Liver (tissue), 9 donors: ENCODE results near the gene DPY19L3. TPM values are rescaled to one million over a fixed set of nuclear protein-coding genes. Genes with fewer than 3 reads are reported as not detected.

Experiments
- DNase-seq: peaks from one replicate; pipeline ENCODE4 v3.0.0-alpha.2; 2017; ENCODE audit warnings: low spot score
- H3K27ac ChIP-seq, 2 donors: one replicate each; pipeline ENCODE4 v1.7.0; 2013; ENCODE audit warnings: inconsistent platforms in 2 of 2, low read length in 2 of 2, control low read depth in 1 of 2, low read depth in 1 of 2, mild to moderate bottlenecking in 1 of 2
- H3K27me3 ChIP-seq, 4 donors: one replicate each; pipeline versions ENCODE4 v1.6.1 to v1.7.0; 2013; ENCODE audit warnings: low read length in 3 of 4, inconsistent platforms in 1 of 4, mild to moderate bottlenecking in 1 of 4, moderate library complexity in 1 of 4; ENCODE audit not compliant: control insufficient read depth in 4 of 4, insufficient read depth in 4 of 4
- H3K36me3 ChIP-seq, 4 donors: one replicate each; pipeline versions ENCODE4 v1.6.1 to v1.7.0; 2013; ENCODE audit warnings: low read length in 3 of 4, mild to moderate bottlenecking in 3 of 4, low read depth in 1 of 4, moderate library complexity in 1 of 4; ENCODE audit not compliant: control insufficient read depth in 4 of 4, insufficient read depth in 3 of 4
- H3K4me1 ChIP-seq, 4 donors: one replicate each; pipeline versions ENCODE4 v1.6.1 to v1.7.0; 2013; ENCODE audit warnings: low read length in 3 of 4, mild to moderate bottlenecking in 3 of 4, moderate library complexity in 1 of 4; ENCODE audit not compliant: control insufficient read depth in 4 of 4, insufficient read depth in 4 of 4
- H3K4me3 ChIP-seq, 3 donors: one replicate each; pipeline versions ENCODE4 v1.6.1 to v1.7.0; 2013; ENCODE audit warnings: low read length in 3 of 3, control low read depth in 1 of 3, low read depth in 1 of 3, mild to moderate bottlenecking in 1 of 3
- H3K9ac ChIP-seq, 2 donors: one replicate each; pipeline ENCODE4 v1.7.0; 2013; ENCODE audit warnings: low read length in 2 of 2, mild to moderate bottlenecking in 2 of 2, moderate library complexity in 2 of 2, control low read depth in 1 of 2, low read depth in 1 of 2
- H3K9me3 ChIP-seq, 4 donors: one replicate each; pipeline versions ENCODE4 v1.6.1 to v1.7.0; 2013; ENCODE audit warnings: low read length in 3 of 4; ENCODE audit not compliant: control insufficient read depth in 4 of 4
- ATF3 ChIP-seq: IDR thresholded peaks from 2 replicates; pipeline ENCODE4 v1.6.1; 2016; ENCODE audit warnings: antibody characterized with exemption
- CTCF ChIP-seq: fragments of 150-350 bp; IDR thresholded peaks from 2 replicates; pipeline ENCODE4 v1.5.1; 2017; ENCODE audit warnings: improper control_type of control experiment, low read depth, low read length; ENCODE audit not compliant: missing input control
- EGR1 ChIP-seq, 2 donors: IDR thresholded peaks; 2 replicates each; pipeline ENCODE4 v1.6.1; 2016 to 2018; ENCODE audit warnings: antibody characterized with exemption in 2 of 2, low read depth in 2 of 2
- FOXA1 ChIP-seq: IDR thresholded peaks from 2 replicates; pipeline ENCODE4 v1.6.1; 2016; ENCODE audit warnings: antibody characterized with exemption
- FOXA2 ChIP-seq: IDR thresholded peaks from 2 replicates; pipeline ENCODE4 v1.6.1; 2016; ENCODE audit warnings: antibody characterized with exemption
- GABPA ChIP-seq, 2 donors: IDR thresholded peaks in 1 of 2; conservative IDR thresholded peaks in 1 of 2; 2 replicates each; pipeline ENCODE4 v1.6.1; 2016; ENCODE audit warnings: antibody characterized with exemption in 2 of 2, mild to moderate bottlenecking in 1 of 2, moderate library complexity in 1 of 2
- HNF4A ChIP-seq, 2 donors: conservative IDR thresholded peaks; 2 replicates each; pipeline ENCODE4 v1.6.1; 2016; ENCODE audit warnings: antibody characterized with exemption in 2 of 2, mild to moderate bottlenecking in 2 of 2
- HNF4G ChIP-seq: IDR thresholded peaks from 2 replicates; pipeline ENCODE4 v1.6.1; 2016; ENCODE audit warnings: antibody characterized with exemption
- JUND ChIP-seq, 2 donors: IDR thresholded peaks; 2 replicates each; pipeline ENCODE4 v1.6.1; 2016; ENCODE audit warnings: antibody characterized with exemption in 2 of 2
- MAX ChIP-seq: IDR thresholded peaks from 2 replicates; pipeline ENCODE4 v1.6.1; 2016; ENCODE audit warnings: antibody characterized with exemption
- NR2F2 ChIP-seq: IDR thresholded peaks from 2 replicates; pipeline ENCODE4 v1.6.1; 2016; ENCODE audit warnings: antibody characterized with exemption
- RAD21 ChIP-seq, 2 donors: IDR thresholded peaks; 2 replicates each; pipeline ENCODE4 v1.6.1; 2016; ENCODE audit warnings: antibody characterized with exemption in 2 of 2, mild to moderate bottlenecking in 2 of 2
- REST ChIP-seq: IDR thresholded peaks from 2 replicates; pipeline ENCODE4 v1.6.1; 2016; ENCODE audit warnings: antibody characterized with exemption, mild to moderate bottlenecking
- RXRA ChIP-seq, 2 donors: IDR thresholded peaks; 2 replicates each; pipeline ENCODE4 v1.6.1; 2017 to 2018; ENCODE audit warnings: antibody characterized with exemption in 2 of 2, mild to moderate bottlenecking in 1 of 2
- SP1 ChIP-seq: IDR thresholded peaks from 2 replicates; pipeline ENCODE4 v1.6.1; 2018; ENCODE audit warnings: antibody characterized with exemption, mild to moderate bottlenecking
- TAF1 ChIP-seq: conservative IDR thresholded peaks from 2 replicates; pipeline ENCODE4 v1.6.1; 2016; ENCODE audit warnings: antibody characterized with exemption, mild to moderate bottlenecking
- YY1 ChIP-seq: IDR thresholded peaks from 2 replicates; pipeline ENCODE4 v1.6.1; 2016; ENCODE audit warnings: antibody characterized with exemption, mild to moderate bottlenecking
- ZBTB33 ChIP-seq: IDR thresholded peaks from 2 replicates; pipeline ENCODE4 v1.6.1; 2016; ENCODE audit warnings: antibody characterized with exemption
- WGBS: extraction: QIAGEN DNeasy Blood & Tissue Kit; methylation state at CpG from one replicate; pipeline ENCODE4 v1.1.7; 2013; 5-methylcytosine and 5-hydroxymethylcytosine counted together
- polyA plus RNA-seq, 2 donors: library from polyadenylated mRNA; stranded (reverse) in 1 of 2; unstranded in 1 of 2; fragments of 200-250 nt in 1 of 2; fragments of >200 nt in 1 of 2; fragmentation: Nextera tagmentation in 1 of 2; extraction: Ambion mirVana in 1 of 2; gene quantifications; one replicate each; pipeline versions ENCODE4 v1.2.1 to v1.2.3, GENCODE V29; 2013 to 2015
- total RNA-seq, 2 donors: library from RNA; depleted of rRNA; stranded (reverse); fragments of >200 nt; gene quantifications; one replicate each; pipeline ENCODE4 v1.2.3, GENCODE V29; 2014
- donor health status: healthy.
- donor health status: healthy.
- donor health status: healthy.
- donor health status: healthy.
- donor health status: healthy.

The DPY19L3 gene
- total and polyA plus RNA-seq, 4 donors, result 2.7 to 13.0 (median 7.4) TPM

GRCh38 chr19:32471095-32471494 lies 65.5 kb downstream of the DPY19L3 start:
- WGBS, result 91% methylated on average over 7 of the region's 7 CpGs
- Histone ChIP-seq H3K36me3 (peaks cover 0 to 11% (median 1%) of the 10 kb centered on the region in 4 donors), H3K9ac (no peak overlapping the region), H3K4me3 (no peak overlapping the region), H3K4me1 (no peaks in the 10 kb centered on the region), H3K27me3 (no peaks in the 10 kb centered on the region), H3K9me3 (no peaks in the 10 kb centered on the region), H3K27ac (no peak overlapping the region)
- no peak for DNase-seq
- TF ChIP-seq GABPA (IDR thresholded peaks at IDR 0.05 in 1 of 2, conservative IDR thresholded peaks at IDR 0.05 in 1 of 2) (no peak), JUND (IDR thresholded peaks at IDR 0.05) (no peak), EGR1 (IDR thresholded peaks at IDR 0.05; ENCODE audit: low read depth in 2 of 2) (no peak), ZBTB33 (no peak), FOXA1 (no peak), TAF1 (no peak), HNF4G (no peak), FOXA2 (no peak), CTCF (no peak), MAX (no peak), NR2F2 (no peak), SP1 (no peak), RXRA (IDR thresholded peaks at IDR 0.05) (no peak), HNF4A (conservative IDR thresholded peaks at IDR 0.05) (no peak), REST (no peak)

GRCh38 chr19:32471811-32472210 lies 66.2 kb downstream of the DPY19L3 start:
- DNase-seq, result no peak
- 95% methylated on average over 7 of the region's 7 CpGs for WGBS
- no peak overlapping the region for H3K27ac ChIP-seq
- H3K9me3 ChIP-seq, result no peaks in the 10 kb centered on the region
- no peaks in the 10 kb centered on the region for H3K4me1 ChIP-seq
- no peaks in the 10 kb centered on the region for H3K27me3 ChIP-seq
- H3K9ac ChIP-seq, result no peak overlapping the region
- H3K36me3 ChIP-seq, result peaks cover 0 to 11% (median 1%) of the 10 kb centered on the region in 4 donors
- no peak overlapping the region for H3K4me3 ChIP-seq
- no peak for TF ChIP-seq FOXA1
- no peak for TF ChIP-seq JUND (IDR thresholded peaks at IDR 0.05)
- no peak for TF ChIP-seq YY1
- TF ChIP-seq RXRA (IDR thresholded peaks at IDR 0.05), result no peak
- no peak for TF ChIP-seq TAF1
- TF ChIP-seq MAX, result no peak
- TF ChIP-seq FOXA2, result no peak
- no peak for TF ChIP-seq ZBTB33
- TF ChIP-seq ATF3, result no peak
- TF ChIP-seq EGR1 (IDR thresholded peaks at IDR 0.05; ENCODE audit: low read depth in 2 of 2), result no peak
- TF ChIP-seq HNF4A (conservative IDR thresholded peaks at IDR 0.05), result no peak
- no peak for TF ChIP-seq RAD21 (IDR thresholded peaks at IDR 0.05)
- TF ChIP-seq REST, result no peak
